ENCODE data around the gene PALM. TPM values are rescaled to one million over a fixed set of nuclear protein-coding genes. Genes with fewer than 3 reads are reported as not detected.

Gene PALM
- total RNA-seq, 1 donor: not detected

- Histone ChIP-seq H3K27me3 (ENCODE audit: insufficient read depth, low read length) (no peaks in the 10 kb centered on the region), H3K4me1 (ENCODE audit: insufficient read depth, low read length) (no peaks in the 10 kb centered on the region), H3K9me3 (ENCODE audit: low read depth, low read length) (no peaks in the 10 kb centered on the region), H3K4me3 (ENCODE audit: low read length) (no peak overlapping the region)
Observed at GRCh38 chr19:747432-748273, 38.9 kb downstream of the PALM start.

DNA sequence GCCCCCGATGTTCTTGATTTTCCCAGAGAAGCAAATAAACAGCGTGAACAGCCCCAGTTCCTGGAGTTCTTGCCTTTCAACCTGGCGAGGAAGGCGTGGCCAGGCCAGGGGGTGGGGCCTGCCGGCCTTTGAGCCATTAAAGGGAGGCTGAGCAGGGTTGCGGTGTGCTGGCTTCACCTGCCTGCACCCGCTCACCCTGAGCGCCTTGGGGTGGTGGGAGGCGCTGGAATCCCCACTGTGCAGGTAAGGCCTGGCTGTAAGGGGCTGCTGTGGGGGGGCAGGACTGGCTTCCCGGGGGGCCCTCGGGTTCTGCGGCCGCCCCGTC, 39.5 kb downstream of the PALM start:
- no peaks in the 10 kb centered on the region for H3K4me1 ChIP-seq (ENCODE audit: insufficient read depth, low read length)
- no peak overlapping the region for H3K4me3 ChIP-seq (ENCODE audit: low read length)
- H3K9me3 ChIP-seq (ENCODE audit: low read depth, low read length): no peaks in the 10 kb centered on the region
- H3K27me3 ChIP-seq (ENCODE audit: insufficient read depth, low read length): no peaks in the 10 kb centered on the region

GRCh38 chr19:749811-750210, 41.1 kb downstream of the PALM start:
- H3K27me3 ChIP-seq (ENCODE audit: insufficient read depth, low read length): no peaks in the 10 kb centered on the region
- H3K4me3 ChIP-seq (ENCODE audit: low read length): no peak overlapping the region
- H3K4me1 ChIP-seq (ENCODE audit: insufficient read depth, low read length): no peaks in the 10 kb centered on the region
- H3K9me3 ChIP-seq (ENCODE audit: low read depth, low read length): no peaks in the 10 kb centered on the region

DNA sequence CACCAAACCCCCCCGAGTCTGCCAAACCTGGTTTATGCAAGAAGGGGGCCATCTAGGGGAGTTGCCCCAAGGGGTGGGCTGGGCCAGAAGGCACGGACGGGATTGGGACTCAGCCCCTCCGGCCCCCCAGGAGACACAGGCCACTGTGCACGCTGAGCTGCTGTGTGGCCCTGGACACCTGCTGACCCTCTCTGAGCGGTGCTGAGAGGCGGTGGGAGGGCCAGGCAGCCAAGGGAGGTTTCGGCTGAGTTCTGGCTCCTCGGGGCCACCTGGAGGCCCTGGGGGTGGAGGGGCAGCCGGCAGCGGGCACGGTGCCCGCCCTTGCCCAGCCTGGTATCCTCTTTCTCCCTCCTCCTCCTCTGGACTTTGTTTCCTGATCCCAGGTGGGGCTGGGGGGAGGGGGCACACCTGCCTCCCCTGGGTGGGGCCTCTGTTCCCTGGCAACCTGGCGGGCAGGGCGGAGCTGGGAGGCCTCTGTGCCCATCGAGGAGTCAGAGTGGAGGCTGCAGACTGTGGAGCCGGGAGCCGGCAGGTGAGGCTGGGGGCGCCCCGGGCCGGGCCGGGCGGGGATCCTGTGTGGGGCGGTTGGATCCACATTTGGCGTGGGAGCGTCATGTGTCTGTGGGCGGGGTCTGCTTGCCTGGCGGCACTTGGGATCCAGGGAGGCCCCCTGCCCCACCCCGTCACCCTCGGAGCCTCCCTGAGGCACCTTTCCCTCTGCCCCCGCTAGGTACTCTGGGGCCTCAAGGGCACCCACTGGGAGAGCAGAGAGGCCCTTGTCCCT, 42.1 kb downstream of the PALM start, which contains the start of gene MISP:
Gene MISP, plus strand, starts transcription at position 473 of the 784 bp plus-strand sequence. CDS start 5,835 bp downstream, outside the sequence.
- Histone ChIP-seq H3K4me1 (ENCODE audit: insufficient read depth, low read length) (no peaks in the 10 kb centered on the region), H3K27me3 (ENCODE audit: insufficient read depth, low read length) (no peaks in the 10 kb centered on the region), H3K9me3 (ENCODE audit: low read depth, low read length) (no peaks in the 10 kb centered on the region), H3K4me3 (ENCODE audit: low read length) (no peak within 1 kb of the TSS)

GRCh38 chr19:751501-752341, 43.0 kb downstream of the PALM start:
- Histone ChIP-seq H3K4me1 (ENCODE audit: insufficient read depth, low read length) (no peaks in the 10 kb centered on the region), H3K9me3 (ENCODE audit: low read depth, low read length) (no peaks in the 10 kb centered on the region), H3K27me3 (ENCODE audit: insufficient read depth, low read length) (no peaks in the 10 kb centered on the region), H3K4me3 (ENCODE audit: low read length) (no peak overlapping the region)

GRCh38 chr19:752652-753517, 44.1 kb downstream of the PALM start:
- Histone ChIP-seq H3K27me3 (ENCODE audit: insufficient read depth, low read length) (no peaks in the 10 kb centered on the region), H3K9me3 (ENCODE audit: low read depth, low read length) (no peaks in the 10 kb centered on the region), H3K4me1 (ENCODE audit: insufficient read depth, low read length) (no peaks in the 10 kb centered on the region), H3K4me3 (ENCODE audit: low read length) (no peak overlapping the region)

DNA sequence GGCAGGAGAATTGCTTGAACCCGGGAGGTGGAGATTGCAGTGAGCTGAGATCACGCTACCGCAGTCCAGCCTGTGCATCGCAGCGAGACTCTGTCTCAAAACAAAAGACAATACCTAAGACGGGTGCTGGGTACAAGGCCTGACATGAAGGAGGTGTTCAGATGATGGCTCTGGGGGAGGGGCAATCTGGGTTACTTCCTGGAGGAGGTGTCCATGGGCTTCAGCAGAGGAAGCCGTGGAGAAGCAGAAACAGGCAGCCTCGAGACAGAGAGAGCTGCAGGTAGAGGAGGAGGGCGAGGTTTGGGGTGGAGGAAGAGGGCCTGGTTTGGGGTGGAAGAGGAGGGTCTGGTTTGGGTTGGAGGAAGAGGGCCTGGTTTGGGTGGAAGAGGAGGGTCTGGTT, 45.8 kb downstream of the PALM start:
- Histone ChIP-seq H3K27me3 (ENCODE audit: insufficient read depth, low read length) (no peaks in the 10 kb centered on the region), H3K4me1 (ENCODE audit: insufficient read depth, low read length) (no peaks in the 10 kb centered on the region), H3K4me3 (ENCODE audit: low read length) (no peak overlapping the region), H3K9me3 (ENCODE audit: low read depth, low read length) (no peaks in the 10 kb centered on the region)

DNA sequence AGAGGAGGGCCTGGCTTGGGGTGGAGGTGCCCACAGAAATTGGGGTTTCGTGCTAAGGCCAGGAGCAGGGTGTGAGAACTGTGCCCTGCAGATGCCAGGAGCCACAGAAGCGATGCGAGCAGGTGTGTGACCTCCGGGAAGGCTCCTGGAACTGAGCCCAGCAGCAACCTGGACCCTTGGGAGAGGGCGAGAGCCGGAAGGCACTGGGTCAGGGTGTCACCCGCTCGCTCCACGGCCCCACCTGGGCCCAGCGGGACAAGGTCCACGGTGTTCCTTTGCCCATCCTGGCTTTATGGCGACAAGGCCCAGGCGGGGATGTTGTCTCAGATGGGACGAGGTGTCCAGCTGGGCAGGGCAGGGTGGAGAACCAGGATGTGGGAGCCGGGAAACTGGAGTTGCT, 46.3 kb downstream of the PALM start:
- Histone ChIP-seq H3K4me1 (ENCODE audit: insufficient read depth, low read length) (no peaks in the 10 kb centered on the region), H3K27me3 (ENCODE audit: insufficient read depth, low read length) (no peaks in the 10 kb centered on the region), H3K4me3 (ENCODE audit: low read length) (no peak overlapping the region), H3K9me3 (ENCODE audit: low read depth, low read length) (no peaks in the 10 kb centered on the region)

GRCh38 chr19:756236-756635, 47.5 kb downstream of the PALM start:
- Histone ChIP-seq H3K4me3 (ENCODE audit: low read length) (no peak overlapping the region), H3K4me1 (ENCODE audit: insufficient read depth, low read length) (no peaks in the 10 kb centered on the region), H3K27me3 (ENCODE audit: insufficient read depth, low read length) (no peaks in the 10 kb centered on the region), H3K9me3 (ENCODE audit: low read depth, low read length) (no peaks in the 10 kb centered on the region)

- no peaks in the 10 kb centered on the region for H3K9me3 ChIP-seq (ENCODE audit: low read depth, low read length)
- no peaks in the 10 kb centered on the region for H3K27me3 ChIP-seq (ENCODE audit: insufficient read depth, low read length)
- no peaks in the 10 kb centered on the region for H3K4me1 ChIP-seq (ENCODE audit: insufficient read depth, low read length)
- no peak overlapping the region for H3K4me3 ChIP-seq (ENCODE audit: low read length)
Observed at GRCh38 chr19:756821-757688, 48.3 kb downstream of the PALM start.

DNA sequence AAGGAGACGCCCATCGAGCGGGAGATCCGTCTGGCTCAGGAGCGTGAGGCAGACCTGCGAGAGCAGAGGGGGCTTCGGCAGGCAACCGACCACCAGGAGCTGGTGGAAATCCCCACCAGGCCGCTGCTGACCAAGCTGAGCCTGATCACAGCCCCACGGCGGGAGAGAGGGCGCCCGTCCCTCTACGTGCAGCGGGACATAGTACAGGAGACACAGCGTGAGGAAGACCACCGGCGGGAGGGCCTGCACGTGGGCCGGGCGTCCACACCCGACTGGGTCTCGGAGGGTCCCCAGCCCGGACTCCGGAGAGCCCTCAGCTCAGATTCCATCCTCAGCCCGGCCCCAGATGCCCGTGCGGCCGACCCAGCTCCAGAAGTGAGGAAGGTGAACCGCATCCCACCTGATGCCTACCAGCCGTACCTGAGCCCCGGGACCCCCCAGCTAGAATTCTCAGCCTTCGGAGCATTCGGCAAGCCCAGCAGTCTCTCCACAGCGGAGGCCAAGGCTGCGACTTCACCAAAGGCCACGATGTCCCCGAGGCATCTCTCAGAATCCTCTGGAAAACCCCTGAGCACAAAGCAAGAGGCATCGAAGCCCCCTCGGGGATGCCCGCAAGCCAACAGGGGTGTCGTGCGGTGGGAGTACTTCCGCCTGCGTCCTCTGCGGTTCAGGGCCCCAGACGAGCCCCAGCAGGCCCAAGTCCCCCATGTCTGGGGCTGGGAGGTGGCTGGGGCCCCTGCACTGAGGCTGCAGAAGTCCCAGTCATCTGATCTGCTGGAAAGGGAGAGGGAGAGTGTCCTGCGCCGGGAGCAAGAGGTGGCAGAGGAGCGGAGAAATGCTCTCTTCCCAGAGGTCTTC, 49.3 kb downstream of the PALM start:
- no peak overlapping the region for H3K4me3 ChIP-seq (ENCODE audit: low read length)
- H3K4me1 ChIP-seq (ENCODE audit: insufficient read depth, low read length): no peaks in the 10 kb centered on the region
- no peaks in the 10 kb centered on the region for H3K9me3 ChIP-seq (ENCODE audit: low read depth, low read length)
- no peaks in the 10 kb centered on the region for H3K27me3 ChIP-seq (ENCODE audit: insufficient read depth, low read length)

- H3K4me3 ChIP-seq (ENCODE audit: low read length): no peak overlapping the region
- no peaks in the 10 kb centered on the region for H3K9me3 ChIP-seq (ENCODE audit: low read depth, low read length)
- H3K27me3 ChIP-seq (ENCODE audit: insufficient read depth, low read length): no peaks in the 10 kb centered on the region
- H3K4me1 ChIP-seq (ENCODE audit: insufficient read depth, low read length): no peaks in the 10 kb centered on the region
Observed at GRCh38 chr19:763181-763580, 54.4 kb downstream of the PALM start.

- H3K9me3 ChIP-seq (ENCODE audit: low read depth, low read length): no peaks in the 10 kb centered on the region
- H3K4me3 ChIP-seq (ENCODE audit: low read length): no peak overlapping the region
- no peaks in the 10 kb centered on the region for H3K4me1 ChIP-seq (ENCODE audit: insufficient read depth, low read length)
- no peaks in the 10 kb centered on the region for H3K27me3 ChIP-seq (ENCODE audit: insufficient read depth, low read length)
Observed at GRCh38 chr19:763869-764268, 55.1 kb downstream of the PALM start.
